ENCODE measurements around the gene LGALS3BP. TPM values are rescaled to one million over a fixed set of nuclear protein-coding genes. Genes with fewer than 3 reads are reported as not detected.

LGALS3BP gene
- total and polyA plus RNA-seq, 2 of the 8 experiments (the other 6 are each of a cell fraction or from before 2014, with no cell fraction given), result 56.1 to 61.6 TPM

DNA sequence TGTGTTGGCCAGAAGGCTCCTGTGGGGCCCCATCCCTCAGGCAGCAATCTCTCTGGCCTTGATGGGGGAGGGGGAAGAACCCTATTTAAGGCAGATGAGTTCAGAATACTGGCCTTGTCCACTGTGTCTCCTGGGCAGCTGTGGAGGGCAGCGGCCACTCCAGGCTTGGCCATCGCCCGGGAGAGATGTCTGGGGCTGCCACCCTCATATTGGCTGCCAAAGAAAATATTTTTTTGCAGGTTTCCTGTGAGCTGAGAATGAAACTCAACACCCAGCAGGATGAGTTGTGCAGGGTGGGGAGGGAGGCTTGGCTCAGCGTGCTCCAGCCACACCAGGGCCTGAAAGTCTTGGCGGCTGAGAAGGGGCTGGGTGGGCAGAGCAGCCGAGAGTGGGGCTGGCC, 40.1 kb downstream of the LGALS3BP start:
- no peak overlapping the region for H4K5ac ChIP-seq (ENCODE audit: insufficient read length, low read depth, low read length)
- 94% methylated on average over 5 of the region's 6 CpGs; no CpG with 5 or more reads in 1 of the 2 experiments for WGBS, 2 experiments (ENCODE audit: extremely low coverage in 1 of 2, insufficient coverage in 1 of 2, insufficient read length in 1 of 2, insufficient replicate concordance in 2 of 2, low coverage in 1 of 2, low lambda C conversion rate in 2 of 2, missing lambda C conversion rate in 1 of 2)
- no peak overlapping the region for H2BK12ac ChIP-seq (ENCODE audit: low read depth, low read length)
- no peak overlapping the region for H3K56ac ChIP-seq (replicated peaks; ENCODE audit: insufficient read length, low read depth, low read length)
- no peaks in the 10 kb centered on the region for H3K79me2 ChIP-seq (ENCODE audit: control insufficient read depth in 1 of 2, insufficient read depth in 2 of 2, low read length in 2 of 2)
- no peak overlapping the region for H2BK120ac ChIP-seq (replicated peaks; ENCODE audit: low read depth, low read length)
- H3K79me1 ChIP-seq (ENCODE audit: low read depth, low read length), result no peaks in the 10 kb centered on the region
- H3K23me2 ChIP-seq (ENCODE audit: low read depth, low read length), result no peaks in the 10 kb centered on the region
- H3K36me3 ChIP-seq (ENCODE audit: control insufficient read depth in 2 of 4, insufficient read depth in 4 of 4, low read length in 3 of 4), result no peaks in the 10 kb centered on the region
- no peak overlapping the region for H3K14ac ChIP-seq (ENCODE audit: insufficient read length)
- no peak overlapping the region for H2AFZ ChIP-seq (ENCODE audit: low read length)
- H2BK20ac ChIP-seq (ENCODE audit: low read length), result no peak overlapping the region
- no peak overlapping the region for H3K23ac ChIP-seq (ENCODE audit: insufficient read length)
- H4K91ac ChIP-seq (replicated peaks; ENCODE audit: insufficient read length, low read length), result no peak overlapping the region
- no peak overlapping the region for H2BK5ac ChIP-seq (ENCODE audit: low read depth, low read length)
- H3K18ac ChIP-seq (ENCODE audit: extremely low read depth, low read length), result no peak overlapping the region
- CTCF ChIA-PET (ENCODE audit: partially characterized antibody), result interaction anchor here (6.5 kb wide), 1 partner anchor 33 kb away, joined by 35 read pairs; no protein-coding TSS in a partner anchor
- peaks cover 0 to 1% of the 10 kb centered on the region in 2 experiments for H4K20me1 ChIP-seq (replicated peaks in 1 of 2; ENCODE audit: control insufficient read depth in 1 of 2, insufficient read depth in 2 of 2, low read length in 2 of 2)
- no peaks in the 10 kb centered on the region; a peak in 1 of 7 replicates for H3K27me3 ChIP-seq (replicated peaks in 1 of 4; ENCODE audit: control insufficient read depth in 3 of 4, extremely low read depth in 1 of 4, insufficient read depth in 3 of 4, low read length in 3 of 4)
- H2BK15ac ChIP-seq (ENCODE audit: low read length), result no peak overlapping the region
- no peak overlapping the region for H3K9ac ChIP-seq (replicated peaks in 1 of 4; ENCODE audit: extremely low read depth in 1 of 4, low read depth in 3 of 4, low read length in 3 of 4)
- no peak overlapping the region for H3K4ac ChIP-seq (replicated peaks; ENCODE audit: insufficient read length, low read depth, low read length)
- H3K9me3 ChIP-seq (ENCODE audit: insufficient read depth in 2 of 2, low read depth in 1 of 2, low read length in 1 of 2), result no peaks in the 10 kb centered on the region
- TF ChIP-seq RBBP5 (IDR thresholded peaks at IDR 0.05; ENCODE audit: borderline replicate concordance, low read depth, low read length), result no peak
- no peak for TF ChIP-seq GABPA (IDR thresholded peaks at IDR 0.05; ENCODE audit: borderline replicate concordance, insufficient read depth, low read length)
- TF ChIP-seq FOSL1 (IDR thresholded peaks at IDR 0.05; ENCODE audit: insufficient read depth, low read depth, low read length), result no peak
- no peak for TF ChIP-seq RNF2 (IDR thresholded peaks at IDR 0.05; ENCODE audit: borderline replicate concordance, low read depth, low read length, missing control alignments, poor library complexity, severe bottlenecking)
- no peak for TF ChIP-seq CHD1 (IDR thresholded peaks at IDR 0.05; ENCODE audit: low read depth, low read length)
- TF ChIP-seq ZNF274 (IDR thresholded peaks at IDR 0.05; ENCODE audit: borderline replicate concordance, extremely low read depth, low read length), result no peak
- no peak overlapping the region for H4K8ac ChIP-seq (ENCODE audit: extremely low read depth, insufficient read depth, low read length)
- H3K4me1 ChIP-seq (replicated peaks in 1 of 4; ENCODE audit: control insufficient read depth in 3 of 4, insufficient read depth in 4 of 4, low read length in 3 of 4), result peaks cover 0 to 7% (median under 1%) of the 10 kb centered on the region in 4 experiments; a peak in 3 of 7 replicates
- no peak overlapping the region for H3K4me2 ChIP-seq (ENCODE audit: insufficient read depth in 1 of 2, low read depth in 2 of 2, low read length in 2 of 2)
- no peak overlapping the region for H2AK5ac ChIP-seq (ENCODE audit: low read depth, low read length)
- POLR2A ChIA-PET (ENCODE audit: partially characterized antibody), result interaction anchor here (0.9 kb wide), 1 partner anchor 11 kb away, joined by 3 read pairs; no protein-coding TSS in a partner anchor
- no peak overlapping the region for H3K27ac ChIP-seq (ENCODE audit: low read depth, low read length)
- H3K4me3 ChIP-seq (ENCODE audit: extremely low read depth in 1 of 4, insufficient read depth in 2 of 4, low read depth in 3 of 4, low read length in 4 of 4), result no peak overlapping the region
- no peak for FAIRE-seq
- DNase-seq (ENCODE audit: low read depth in 1 of 2, low spot score in 2 of 2), result no peak

All from H1 (cell line).